Endothelial cell (in vitro differentiated cells): ENCODE data around the gene KATNB1. TPM values are rescaled to one million over a fixed set of nuclear protein-coding genes. Genes with fewer than 3 reads are reported as not detected.

Experiments used
- DNase-seq: peaks from one replicate; pipeline ENCODE4 v3.0.0; 2021; ENCODE audit warnings: low spot score
- H3K27ac Mint-ChIP-seq: one replicate; pipeline ENCODE4 v1.8.0; 2021; ENCODE audit warnings: mixed read lengths, inconsistent platforms; ENCODE audit not compliant: unreplicated experiment
- H3K27me3 Mint-ChIP-seq: one replicate; pipeline ENCODE4 v1.8.0; 2021; ENCODE audit warnings: mild to moderate bottlenecking, moderate library complexity, mixed read lengths, inconsistent platforms; ENCODE audit not compliant: unreplicated experiment
- H3K36me3 Mint-ChIP-seq: one replicate; pipeline ENCODE4 v1.8.0; 2021; ENCODE audit warnings: mild to moderate bottlenecking, low read depth, mixed read lengths, inconsistent platforms; ENCODE audit not compliant: unreplicated experiment
- H3K4me1 Mint-ChIP-seq: one replicate; pipeline ENCODE4 v1.8.0; 2021; ENCODE audit warnings: mild to moderate bottlenecking, mixed read lengths, inconsistent platforms; ENCODE audit not compliant: unreplicated experiment
- H3K4me3 Mint-ChIP-seq: one replicate; pipeline ENCODE4 v1.8.0; 2021; ENCODE audit warnings: mild to moderate bottlenecking, mixed read lengths, inconsistent platforms; ENCODE audit not compliant: unreplicated experiment
- H3K9me3 Mint-ChIP-seq: one replicate; pipeline ENCODE4 v1.8.0; 2021; ENCODE audit warnings: mixed read lengths, inconsistent platforms; ENCODE audit not compliant: unreplicated experiment
- total RNA-seq: library from RNA; stranded (reverse); fragmentation: NEBNext Ultra II Directional; extraction: Animal tissue kit (Norgen Biotek cat#: 25700); gene quantifications from one replicate; pipeline ENCODE4 v1.2.1, GENCODE V29; 2021; ENCODE audit not compliant: unreplicated experiment
- TF ChIP-seq, protein P1 (sequence below): fragments of 200-600 bp; sonication (generic); IDR thresholded peaks from one replicate; pipeline ENCODE4 v1.5.0; 2021; ENCODE audit warnings: antibody characterized with exemption; ENCODE audit not compliant: unreplicated experiment

Gene KATNB1
- total RNA-seq, 1 donor from 2014 or later = 29.2 TPM

DNA sequence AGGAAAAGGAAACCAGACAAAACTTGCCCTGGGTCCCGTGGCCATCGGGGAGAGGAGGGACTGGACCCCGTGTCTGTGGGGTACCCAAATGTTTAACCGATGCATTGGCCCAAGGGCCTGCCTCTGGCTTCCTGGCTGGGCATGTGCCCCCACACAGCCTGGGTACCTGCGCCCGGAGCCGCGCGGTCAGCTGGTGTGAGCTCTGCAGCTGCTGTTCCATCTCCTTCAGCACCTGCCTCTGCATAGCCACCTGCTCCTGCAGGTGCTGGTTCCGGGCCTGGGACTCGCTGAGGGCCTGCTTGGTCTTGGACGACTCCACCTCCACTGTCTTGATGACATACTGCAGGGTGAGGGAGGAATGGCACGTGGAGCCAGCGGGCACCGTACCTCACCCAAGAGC lies 34.8 kb downstream of the KATNB1 start:
- TF ChIP-seq, protein P1, sequence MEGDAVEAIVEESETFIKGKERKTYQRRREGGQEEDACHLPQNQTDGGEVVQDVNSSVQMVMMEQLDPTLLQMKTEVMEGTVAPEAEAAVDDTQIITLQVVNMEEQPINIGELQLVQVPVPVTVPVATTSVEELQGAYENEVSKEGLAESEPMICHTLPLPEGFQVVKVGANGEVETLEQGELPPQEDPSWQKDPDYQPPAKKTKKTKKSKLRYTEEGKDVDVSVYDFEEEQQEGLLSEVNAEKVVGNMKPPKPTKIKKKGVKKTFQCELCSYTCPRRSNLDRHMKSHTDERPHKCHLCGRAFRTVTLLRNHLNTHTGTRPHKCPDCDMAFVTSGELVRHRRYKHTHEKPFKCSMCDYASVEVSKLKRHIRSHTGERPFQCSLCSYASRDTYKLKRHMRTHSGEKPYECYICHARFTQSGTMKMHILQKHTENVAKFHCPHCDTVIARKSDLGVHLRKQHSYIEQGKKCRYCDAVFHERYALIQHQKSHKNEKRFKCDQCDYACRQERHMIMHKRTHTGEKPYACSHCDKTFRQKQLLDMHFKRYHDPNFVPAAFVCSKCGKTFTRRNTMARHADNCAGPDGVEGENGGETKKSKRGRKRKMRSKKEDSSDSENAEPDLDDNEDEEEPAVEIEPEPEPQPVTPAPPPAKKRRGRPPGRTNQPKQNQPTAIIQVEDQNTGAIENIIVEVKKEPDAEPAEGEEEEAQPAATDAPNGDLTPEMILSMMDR = no peak
- H3K36me3 Mint-ChIP-seq = peaks cover 12% of the 10 kb centered on the region
- no peak overlapping the region for H3K27ac Mint-ChIP-seq
- H3K4me3 Mint-ChIP-seq = no peak overlapping the region
- H3K27me3 Mint-ChIP-seq = peaks cover 8% of the 10 kb centered on the region
- H3K4me1 Mint-ChIP-seq = no peaks in the 10 kb centered on the region
- no peaks in the 10 kb centered on the region for H3K9me3 Mint-ChIP-seq
- no peak for DNase-seq

DNA sequence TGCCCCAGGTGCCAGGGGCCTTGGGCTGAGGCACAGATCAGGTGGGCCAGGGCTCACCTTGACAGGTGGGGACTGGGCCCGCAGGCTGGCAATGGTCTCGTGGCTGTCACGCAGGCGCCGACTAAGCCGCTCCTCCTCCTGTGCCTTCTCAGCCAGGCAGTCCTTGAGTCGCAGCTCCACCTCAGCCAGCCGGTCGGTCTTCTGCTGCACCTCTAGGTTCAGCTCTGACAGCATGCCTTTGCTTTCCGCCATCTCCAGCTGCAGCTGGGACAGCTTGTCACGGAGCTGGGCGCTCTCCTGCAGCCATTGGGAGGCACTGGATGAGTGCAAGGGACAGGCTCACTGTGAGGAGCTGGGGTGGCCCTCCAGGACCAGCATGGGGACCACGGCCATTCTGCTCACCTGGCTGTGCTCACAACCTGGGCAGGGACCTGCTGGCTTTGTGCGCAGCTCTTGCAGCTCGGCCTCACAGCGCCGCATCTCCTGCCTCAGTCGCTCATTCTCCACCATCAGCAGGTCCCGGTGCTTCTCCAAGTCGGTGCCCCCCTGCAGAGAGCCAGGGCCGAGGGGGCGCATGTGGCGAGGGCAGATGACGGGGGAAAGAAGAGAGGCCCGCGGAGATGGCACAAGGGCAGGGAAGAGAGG lies 35.7 kb downstream of the KATNB1 start:
- TF ChIP-seq, protein P1 = no peak
- no peak for DNase-seq
- Mint-ChIP-seq H3K4me3 (no peak overlapping the region), H3K36me3 (peaks cover 11% of the 10 kb centered on the region), H3K27me3 (peaks cover 8% of the 10 kb centered on the region), H3K4me1 (no peaks in the 10 kb centered on the region), H3K27ac (no peak overlapping the region), H3K9me3 (no peaks in the 10 kb centered on the region)

DNA sequence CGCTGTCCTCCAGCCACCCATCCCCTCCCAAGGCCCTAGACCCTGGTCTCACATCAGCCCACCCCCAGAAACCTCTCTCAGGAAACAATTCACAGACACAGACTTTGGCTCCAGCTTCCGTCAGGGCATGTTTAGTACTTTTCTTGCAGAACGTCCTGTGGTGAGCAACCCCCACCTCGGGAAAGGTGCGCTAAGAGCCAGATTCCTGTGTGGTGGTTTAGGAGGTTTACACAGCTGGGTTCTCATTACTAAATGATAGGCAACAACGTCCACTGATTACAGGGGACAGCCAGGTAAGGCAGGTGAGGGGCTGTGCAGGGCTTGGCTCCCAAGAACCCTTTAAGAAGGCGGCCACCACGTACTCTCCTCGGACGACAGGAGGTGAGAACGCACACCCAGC lies 37.4 kb downstream of the KATNB1 start:
- H3K9me3 Mint-ChIP-seq = no peaks in the 10 kb centered on the region
- H3K27me3 Mint-ChIP-seq = peaks cover 4% of the 10 kb centered on the region

DNA sequence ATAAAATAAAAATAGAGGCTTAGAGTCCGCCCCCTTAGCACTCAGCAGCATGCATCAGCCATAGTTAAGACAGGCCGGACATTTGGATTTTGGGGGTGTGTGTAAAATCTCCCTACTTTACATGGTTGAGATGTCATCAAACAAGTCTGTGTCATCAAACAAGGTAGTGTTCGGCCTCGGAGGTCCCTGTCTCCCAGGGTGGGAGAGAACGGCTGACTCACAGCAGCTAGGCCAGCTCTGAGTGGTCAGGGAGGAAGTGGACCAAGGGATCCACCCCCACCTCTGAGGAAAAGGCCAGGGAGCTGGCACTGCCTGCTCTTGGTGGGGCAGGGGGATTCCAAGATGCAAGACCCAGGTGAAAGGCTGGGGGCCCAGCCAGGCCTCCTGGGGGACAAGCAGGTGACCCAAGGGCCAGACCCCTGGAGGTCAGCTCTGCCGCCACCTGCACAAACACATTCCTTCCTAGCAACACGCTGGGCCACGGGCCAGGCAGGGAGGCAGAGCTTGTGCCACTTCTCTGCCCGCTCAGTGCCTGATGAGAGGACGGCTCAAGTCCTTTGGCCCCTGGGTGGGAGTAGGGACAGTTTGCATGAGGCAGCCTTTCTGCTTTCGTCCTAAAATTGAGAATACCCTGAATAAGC lies 38.2 kb downstream of the KATNB1 start:
- H3K27me3 Mint-ChIP-seq = peaks cover under 1% of the 10 kb centered on the region
- H3K4me1 Mint-ChIP-seq = no peaks in the 10 kb centered on the region
- no peak for DNase-seq
- H3K36me3 Mint-ChIP-seq = no peaks in the 10 kb centered on the region
- no peaks in the 10 kb centered on the region for H3K9me3 Mint-ChIP-seq
- TF ChIP-seq, protein P1 = no peak
- H3K27ac Mint-ChIP-seq = no peak overlapping the region
- no peak overlapping the region for H3K4me3 Mint-ChIP-seq

More for the DNA sequence above, 37.4 kb downstream of the KATNB1 start:
- Mint-ChIP-seq H3K4me3 (no peak overlapping the region), H3K36me3 (peaks cover 4% of the 10 kb centered on the region), H3K27ac (no peak overlapping the region), H3K4me1 (no peaks in the 10 kb centered on the region)
- TF ChIP-seq, protein P1 = no peak
- DNase-seq = no peak

DNA sequence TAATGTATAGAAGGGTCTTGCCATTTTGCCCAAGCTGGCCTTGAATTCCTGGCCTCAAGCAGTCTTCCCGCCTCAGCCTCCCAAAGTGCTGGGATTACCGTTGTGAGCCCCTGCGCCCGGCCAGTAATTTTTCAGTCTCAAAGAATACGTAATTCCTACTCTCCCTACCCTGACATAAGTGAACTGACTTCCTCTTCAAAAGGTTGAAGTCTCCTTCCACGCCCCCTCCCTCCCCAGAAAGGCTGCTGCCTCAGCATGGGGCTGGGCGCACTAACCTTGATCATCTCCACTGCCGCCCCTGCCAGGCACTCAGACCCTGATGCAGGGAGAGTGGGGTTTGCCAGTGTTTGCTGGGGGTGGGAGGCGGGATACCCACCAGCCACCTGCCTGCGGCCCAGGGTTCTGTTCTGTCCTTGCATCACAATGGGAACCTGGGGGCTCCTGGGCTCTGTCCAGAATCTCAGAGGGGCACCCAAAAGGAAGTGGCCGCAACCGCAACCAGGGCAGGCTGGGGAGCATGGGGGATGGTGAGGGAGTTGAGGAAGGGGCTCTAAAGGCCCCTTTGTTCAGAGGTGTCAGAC lies 39.2 kb downstream of the KATNB1 start:
- Mint-ChIP-seq H3K36me3 (no peaks in the 10 kb centered on the region), H3K27me3 (no peaks in the 10 kb centered on the region), H3K9me3 (no peaks in the 10 kb centered on the region), H3K4me1 (no peaks in the 10 kb centered on the region), H3K27ac (no peak overlapping the region), H3K4me3 (no peak overlapping the region)
- TF ChIP-seq, protein P1 = no peak
- no peak for DNase-seq
